ENCODE results near the gene TFCP2.

Gene TFCP2

GRCh38 chr12:51219322-51219721 lies 46.4 kb upstream of the TFCP2 start:
- H3K9me2 ChIP-seq (replicated peaks; ENCODE audit: low read depth, low read length): no peaks in the 10 kb centered on the region
- no peaks in the 10 kb centered on the region for H3K27me3 ChIP-seq (ENCODE audit: insufficient read depth, low read length, poor library complexity, severe bottlenecking)
- no peaks in the 10 kb centered on the region for H3F3A ChIP-seq (ENCODE audit: low read depth)
- no peak overlapping the region; the same call in 1 of the 2 replicates for H2AFZ ChIP-seq (ENCODE audit: low read length)
- H3K4me1 ChIP-seq (ENCODE audit: insufficient read depth, low read length, poor library complexity, severe bottlenecking): peaks cover 14% of the 10 kb centered on the region
- peak overlapping the region; percentile 83 for H3K4me3 ChIP-seq (ENCODE audit: low read length, poor library complexity, severe bottlenecking)
- peak overlapping the region; percentile 79 for H3K9ac ChIP-seq (ENCODE audit: low read depth, low read length, poor library complexity, severe bottlenecking)
- no peaks in the 10 kb centered on the region for H3K79me2 ChIP-seq (ENCODE audit: insufficient read depth, low read length)
- TF ChIP-seq EZH2phosphoT487 (IDR thresholded peaks at IDR 0.05; ENCODE audit: borderline replicate concordance) (no peak), CTCF (conservative IDR thresholded peaks at IDR 0.05; ENCODE audit: low read length) (no peak)
- H3K9me3 ChIP-seq (ENCODE audit: insufficient read depth, low read depth, low read length): no peaks in the 10 kb centered on the region
- peak overlapping the region; percentile 89 for H3K4me2 ChIP-seq (ENCODE audit: low read depth, low read length, poor library complexity, severe bottlenecking)
- H4K20me1 ChIP-seq (ENCODE audit: insufficient read depth, low read length, poor library complexity, severe bottlenecking): no peaks in the 10 kb centered on the region
- H3K36me3 ChIP-seq (ENCODE audit: insufficient read depth, low read length): no peaks in the 10 kb centered on the region

- Histone ChIP-seq H3K4me1 (ENCODE audit: insufficient read depth, low read length, poor library complexity, severe bottlenecking) (peaks cover 14% of the 10 kb centered on the region), H3K4me2 (ENCODE audit: low read depth, low read length, poor library complexity, severe bottlenecking) (peak overlapping the region; percentile 89), H3K27me3 (ENCODE audit: insufficient read depth, low read length, poor library complexity, severe bottlenecking) (no peaks in the 10 kb centered on the region), H2AFZ (ENCODE audit: low read length) (peak overlapping the region; percentile 95), H3F3A (ENCODE audit: low read depth) (no peaks in the 10 kb centered on the region), H3K9me3 (ENCODE audit: insufficient read depth, low read depth, low read length) (no peaks in the 10 kb centered on the region), H3K79me2 (ENCODE audit: insufficient read depth, low read length) (no peaks in the 10 kb centered on the region), H3K4me3 (ENCODE audit: low read length, poor library complexity, severe bottlenecking) (peak overlapping the region; percentile 83), H3K9ac (ENCODE audit: low read depth, low read length, poor library complexity, severe bottlenecking) (peak overlapping the region; percentile 79), H3K9me2 (replicated peaks; ENCODE audit: low read depth, low read length) (no peaks in the 10 kb centered on the region), H4K20me1 (ENCODE audit: insufficient read depth, low read length, poor library complexity, severe bottlenecking) (no peaks in the 10 kb centered on the region), H3K36me3 (ENCODE audit: insufficient read depth, low read length) (no peaks in the 10 kb centered on the region)
- no peak for TF ChIP-seq CTCF (conservative IDR thresholded peaks at IDR 0.05; ENCODE audit: low read length)
- no peak for TF ChIP-seq EZH2phosphoT487 (IDR thresholded peaks at IDR 0.05; ENCODE audit: borderline replicate concordance)
Observed at GRCh38 chr12:51218607-51219161, 45.7 kb upstream of the TFCP2 start.

GRCh38 chr12:51217968-51218606 lies 45.2 kb upstream of the TFCP2 start, which contains the start of gene POU6F1:
TSS of gene POU6F1 (minus strand) at chr12:51218062. CDS start at chr12:51206836, 11,226 bp downstream.
- Histone ChIP-seq H3K27me3 (ENCODE audit: insufficient read depth, low read length, poor library complexity, severe bottlenecking) (no peaks in the 10 kb centered on the region), H3K9ac (ENCODE audit: low read depth, low read length, poor library complexity, severe bottlenecking) (peak within 1 kb of the TSS; percentile 79), H3K4me3 (ENCODE audit: low read length, poor library complexity, severe bottlenecking) (peak within 1 kb of the TSS; percentile 83), H3K4me1 (ENCODE audit: insufficient read depth, low read length, poor library complexity, severe bottlenecking) (peaks cover 14% of the 10 kb centered on the region), H3K9me3 (ENCODE audit: insufficient read depth, low read depth, low read length) (no peaks in the 10 kb centered on the region), H3K79me2 (ENCODE audit: insufficient read depth, low read length) (no peaks in the 10 kb centered on the region), H3K9me2 (replicated peaks; ENCODE audit: low read depth, low read length) (no peaks in the 10 kb centered on the region), H3K36me3 (ENCODE audit: insufficient read depth, low read length) (no peaks in the 10 kb centered on the region), H3K4me2 (ENCODE audit: low read depth, low read length, poor library complexity, severe bottlenecking) (peak within 1 kb of the TSS; percentile 89), H3F3A (ENCODE audit: low read depth) (no peaks in the 10 kb centered on the region), H2AFZ (ENCODE audit: low read length) (peak within 1 kb of the TSS; percentile 95), H4K20me1 (ENCODE audit: insufficient read depth, low read length, poor library complexity, severe bottlenecking) (no peaks in the 10 kb centered on the region)
- TF ChIP-seq CTCF (conservative IDR thresholded peaks at IDR 0.05; ENCODE audit: low read length) (peak; percentile 60), EZH2phosphoT487 (IDR thresholded peaks at IDR 0.05; ENCODE audit: borderline replicate concordance) (no peak)

Data from Loucy (cell line).